Measurements from ENCODE around the gene TCP1. TPM values are rescaled to one million over a fixed set of nuclear protein-coding genes. Genes with fewer than 3 reads are reported as not detected.
"Not testable (repeated sequence)": the region's sequence is repeated elsewhere in the genome, so short reads cannot be mapped to it uniquely, and the experiment has no call there.

Gene TCP1
- total RNA-seq, 1 experiment from 2014 or later = 538 TPM

DNA sequence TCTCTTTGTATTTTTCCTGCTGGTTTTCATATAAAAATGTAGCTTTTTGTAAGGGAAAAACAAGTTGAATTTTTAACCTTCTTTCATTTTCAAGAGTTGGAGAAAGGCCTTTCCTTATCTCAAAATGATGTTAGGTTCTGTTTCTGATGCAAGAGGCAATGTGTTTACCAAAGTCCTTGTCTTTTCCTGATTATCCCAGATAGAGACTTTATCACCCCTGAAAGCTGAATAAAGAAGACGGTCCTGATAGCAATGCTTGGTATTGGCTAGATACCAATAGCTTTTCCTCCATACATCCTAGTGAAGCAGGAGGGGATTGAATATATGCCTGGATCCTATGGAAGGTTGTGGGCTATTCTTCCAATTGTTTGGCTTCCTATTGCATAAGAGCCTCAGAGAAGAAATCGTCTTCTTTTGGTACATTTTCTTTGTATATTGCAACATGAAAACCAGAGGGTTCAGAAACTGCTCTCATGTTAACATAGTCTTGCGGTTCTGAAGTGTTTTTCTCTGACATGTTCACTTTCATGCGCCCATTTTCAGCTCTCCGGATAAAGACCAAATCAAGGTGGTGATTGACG, 16.1 kb upstream of the TCP1 start:
- no peak overlapping the region for H3K4me3 ChIP-seq
- no peaks in the 10 kb centered on the region; the same call in none of the 2 replicates for H3K27me3 ChIP-seq
- H3K36me3 ChIP-seq = no peaks in the 10 kb centered on the region
- no peak for DNase-seq
- no peaks in the 10 kb centered on the region for H3K9me3 ChIP-seq (replicated peaks)
- H3K4me1 ChIP-seq = no peaks in the 10 kb centered on the region
- no peak overlapping the region for H3K27ac ChIP-seq

DNA sequence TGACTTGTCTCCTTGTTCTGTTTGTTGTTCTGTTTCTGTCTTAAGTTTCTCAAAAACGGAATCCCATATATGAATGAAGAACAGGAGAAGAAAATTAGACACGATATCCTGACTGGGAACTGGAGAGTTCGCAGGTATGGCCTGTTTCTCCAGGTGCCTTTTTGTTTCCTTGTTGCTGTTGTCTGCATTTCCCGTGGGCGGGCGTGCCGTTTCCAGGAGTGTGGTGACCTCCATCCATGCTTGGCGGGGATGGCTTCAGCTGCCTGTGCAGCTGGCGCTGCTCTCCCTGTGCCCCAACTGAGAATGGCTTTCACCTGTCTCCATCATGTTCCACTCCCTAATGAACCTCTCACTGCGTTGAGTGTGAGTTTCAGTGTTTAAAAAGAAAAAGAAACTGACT, 15.1 kb upstream of the TCP1 start:
- H3K36me3 ChIP-seq = no peaks in the 10 kb centered on the region
- H3K4me3 ChIP-seq = no peak overlapping the region
- peak in 1 of 2 experiments; percentile 51 for DNase-seq
- no peaks in the 10 kb centered on the region for H3K4me1 ChIP-seq
- H3K9me3 ChIP-seq (replicated peaks) = no peaks in the 10 kb centered on the region
- H3K27me3 ChIP-seq = no peaks in the 10 kb centered on the region; the same call in 1 of the 2 replicates
- H3K27ac ChIP-seq = no peak overlapping the region

DNA sequence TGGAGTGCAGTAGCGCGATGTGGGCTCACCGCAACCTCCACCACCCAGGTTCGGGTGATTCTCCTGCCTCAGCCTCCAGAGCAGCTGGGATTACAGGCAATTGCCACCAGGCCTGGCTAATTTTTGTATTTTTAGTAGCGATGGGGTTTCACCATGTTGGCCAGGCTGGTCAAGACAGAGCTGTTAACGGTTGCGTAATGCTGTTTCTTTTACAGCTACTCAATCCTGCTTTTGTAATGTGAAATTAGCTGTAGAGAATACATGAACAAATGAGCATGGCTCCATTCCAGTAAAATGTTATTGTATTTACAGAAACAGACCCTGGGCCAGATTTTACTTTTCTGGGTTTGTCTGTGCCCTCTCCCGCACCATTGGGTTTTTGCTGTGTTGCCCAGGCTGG, 12.5 kb upstream of the TCP1 start:
- peaks cover 21% of the 10 kb centered on the region for H3K36me3 ChIP-seq
- no peaks in the 10 kb centered on the region for H3K27me3 ChIP-seq
- no peak overlapping the region for H3K4me3 ChIP-seq
- H3K4me1 ChIP-seq = no peaks in the 10 kb centered on the region
- no peak overlapping the region for H3K27ac ChIP-seq
- DNase-seq = no peak
- H3K9me3 ChIP-seq (replicated peaks) = no peaks in the 10 kb centered on the region

DNA sequence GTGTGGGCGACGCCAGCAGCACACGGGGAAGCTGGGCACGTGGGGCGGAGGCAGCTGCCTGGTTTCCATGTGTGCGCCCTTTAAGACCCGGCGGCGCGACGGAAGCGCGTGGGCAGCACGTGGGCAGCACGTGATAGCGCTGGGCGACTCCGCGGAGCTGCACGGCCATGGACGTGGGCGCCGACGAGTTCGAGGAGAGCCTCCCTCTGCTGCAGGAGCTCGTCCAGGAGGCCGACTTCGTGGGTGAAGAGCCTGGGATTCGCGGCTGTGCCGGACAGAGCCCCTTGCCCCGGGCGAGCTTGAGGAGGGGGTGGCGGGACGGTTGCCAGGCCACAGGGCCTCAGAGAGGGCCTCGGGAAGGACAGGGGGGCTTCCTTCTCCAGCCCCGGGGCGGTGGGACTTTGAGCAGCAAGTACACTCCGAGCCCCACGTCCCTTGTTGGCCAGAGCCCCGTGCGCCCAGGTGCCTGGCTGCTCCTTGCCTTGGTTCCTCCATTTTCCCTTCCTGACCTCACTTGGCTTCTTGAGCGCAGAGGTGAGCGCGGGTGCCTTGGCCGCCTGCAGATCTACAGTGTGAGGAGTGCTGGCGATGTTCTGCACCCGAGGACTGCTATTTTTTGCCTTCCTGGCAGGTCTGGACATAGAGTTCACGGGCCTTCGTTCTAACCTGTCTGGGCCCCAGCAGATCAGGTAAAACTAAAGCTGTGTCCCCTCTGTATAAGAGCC, 10.9 kb upstream of the TCP1 start, which contains the start of gene PNLDC1:
TSS of gene PNLDC1 (plus strand) at position 136 of the 725 bp plus-strand sequence. CDS start at position 168, 32 bp downstream.
- no peak within 1 kb of the TSS for H3K4me3 ChIP-seq
- H3K36me3 ChIP-seq = peaks cover 26% of the 10 kb centered on the region
- H3K27ac ChIP-seq = no peak within 1 kb of the TSS
- DNase-seq = no peak
- H3K4me1 ChIP-seq = no peaks in the 10 kb centered on the region
- no peaks in the 10 kb centered on the region for H3K27me3 ChIP-seq
- H3K9me3 ChIP-seq (replicated peaks) = no peaks in the 10 kb centered on the region

DNA sequence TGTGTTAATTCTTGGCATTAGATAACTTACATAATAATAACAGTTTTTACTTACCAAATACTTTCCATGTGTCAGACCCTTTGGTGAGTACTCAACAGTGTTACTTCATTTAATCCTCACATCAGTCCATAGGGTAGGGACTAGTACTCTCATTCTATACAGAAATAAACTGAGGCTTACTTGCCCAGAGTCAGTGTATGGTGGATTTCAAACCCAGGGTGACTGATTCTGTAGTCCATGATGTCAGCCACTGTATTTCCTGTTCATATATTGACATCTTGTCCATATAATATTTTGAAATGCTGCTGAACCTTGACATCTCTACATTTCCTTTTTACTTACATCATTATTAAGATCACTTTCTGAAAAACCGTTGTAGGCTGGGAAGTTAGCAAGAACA, 8.2 kb upstream of the TCP1 start:
- H3K27me3 ChIP-seq = no peaks in the 10 kb centered on the region
- no peaks in the 10 kb centered on the region for H3K4me1 ChIP-seq
- no peak for DNase-seq
- H3K27ac ChIP-seq = no peak overlapping the region
- no peaks in the 10 kb centered on the region for H3K9me3 ChIP-seq (replicated peaks)
- H3K4me3 ChIP-seq = no peak overlapping the region
- peaks cover 35% of the 10 kb centered on the region for H3K36me3 ChIP-seq

DNA sequence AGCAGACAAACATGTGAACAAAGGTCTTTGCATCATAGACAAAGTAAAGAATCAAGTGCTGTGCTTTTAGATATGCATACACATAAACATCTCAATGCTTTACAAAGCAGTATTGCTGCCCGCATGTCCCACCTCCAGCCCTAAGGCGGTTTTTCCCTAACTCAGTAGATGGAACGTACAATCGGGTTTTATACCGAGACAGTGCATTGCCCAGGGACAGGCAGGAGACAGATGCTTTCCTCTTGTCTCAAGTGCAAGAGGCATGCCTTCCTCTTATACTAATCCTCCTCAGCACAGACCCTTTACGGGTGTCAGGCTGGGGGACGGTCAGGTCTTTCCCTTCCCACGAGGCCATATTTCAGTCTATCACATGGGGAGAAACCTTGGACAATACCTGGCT, 5.6 kb upstream of the TCP1 start:
- DNase-seq, H3K4me3 ChIP-seq: not testable (repeated sequence)
- peaks cover 43% of the 10 kb centered on the region for H3K36me3 ChIP-seq

DNA sequence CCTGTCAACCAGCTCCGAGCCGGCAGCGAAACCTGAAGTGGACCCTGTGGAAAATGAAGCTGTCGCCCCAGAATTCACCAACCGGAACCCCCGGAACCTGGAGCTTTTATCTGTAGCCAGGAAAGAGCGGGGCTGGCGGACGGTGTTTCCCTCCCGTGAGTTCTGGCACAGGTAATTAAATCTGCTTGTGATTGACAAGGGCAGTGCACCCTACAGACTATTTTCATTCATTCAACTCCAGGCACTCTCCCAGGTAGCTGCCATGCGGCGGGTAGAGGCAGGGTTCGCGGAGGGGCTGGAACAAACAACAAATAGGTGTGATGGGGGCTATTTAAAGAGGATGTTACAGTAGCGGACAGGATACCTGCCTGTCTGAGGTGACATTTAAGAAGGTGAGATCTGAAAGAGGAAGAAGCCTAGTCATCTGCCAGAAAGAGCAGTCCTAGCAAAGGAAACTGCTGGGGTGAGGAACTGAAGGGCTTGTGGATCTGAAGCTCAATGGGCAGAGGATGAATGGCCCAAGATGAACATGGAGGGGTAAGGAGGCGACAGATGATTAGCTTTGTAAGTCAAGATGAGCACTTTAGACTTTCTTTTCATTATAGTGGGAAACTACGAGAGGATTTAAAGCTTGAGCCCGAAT, 1.7 kb upstream of the TCP1 start:
- no peak for DNase-seq
- Histone ChIP-seq H3K27ac (peak overlapping the region; percentile 77), H3K4me1 (peaks cover 14% of the 10 kb centered on the region), H3K9me3 (replicated peaks) (no peaks in the 10 kb centered on the region), H3K36me3 (peaks cover 39% of the 10 kb centered on the region), H3K4me3 (peak overlapping the region; percentile 83), H3K27me3 (no peaks in the 10 kb centered on the region)

More for the DNA sequence above, 5.6 kb upstream of the TCP1 start:
- H3K27me3 ChIP-seq; H3K9me3 ChIP-seq (replicated peaks); H3K4me1 ChIP-seq; H3K27ac ChIP-seq: not testable (repeated sequence)

DNA sequence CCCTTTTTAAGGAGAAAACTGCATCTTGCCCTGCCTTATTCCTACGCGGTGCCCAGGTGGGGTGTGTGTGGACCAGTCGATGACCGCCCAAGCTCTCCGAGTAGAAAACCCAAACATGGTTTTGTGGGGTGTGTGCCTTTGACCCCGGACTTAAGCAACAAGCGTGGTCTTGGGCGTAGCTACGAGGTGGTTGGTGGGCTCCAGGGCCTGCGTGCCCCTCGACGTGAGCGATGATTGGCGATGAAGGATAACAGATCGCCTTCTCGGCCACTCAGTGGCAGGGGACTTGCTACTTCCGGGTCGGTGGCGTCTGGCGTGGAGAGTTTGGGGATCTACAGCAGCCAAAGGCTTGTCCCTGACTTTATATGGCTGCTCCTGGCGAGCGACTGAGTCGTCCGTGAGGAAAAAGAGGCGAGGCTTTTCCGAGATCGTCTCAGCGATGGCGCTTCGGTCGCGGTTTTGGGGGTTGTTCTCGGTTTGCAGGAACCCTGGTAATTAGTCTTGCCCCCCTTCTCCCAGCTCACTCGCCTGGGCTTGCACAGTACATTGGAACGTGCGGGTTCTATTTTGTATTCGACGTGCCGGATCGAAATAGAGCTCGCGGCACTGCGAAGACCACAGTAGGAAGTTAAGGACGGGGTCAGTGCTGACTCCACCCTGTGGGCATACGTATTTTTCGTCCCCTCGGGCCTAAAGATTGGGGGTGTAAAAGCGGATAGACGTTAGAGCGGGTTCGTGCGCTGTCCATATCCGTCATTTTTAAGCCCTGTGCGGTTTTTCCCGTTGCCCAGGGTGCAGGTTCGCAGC, 950 bp upstream of the TCP1 start, which contains the start of gene MRPL18:
TSS of gene MRPL18 (plus strand) at position 319 of the 807 bp plus-strand sequence. CDS start at position 440, 121 bp downstream.
- Histone ChIP-seq H3K4me1 (peaks cover 14% of the 10 kb centered on the region), H3K27ac (peak within 1 kb of the TSS; percentile 77), H3K9me3 (replicated peaks) (no peaks in the 10 kb centered on the region), H3K4me3 (peak within 1 kb of the TSS; percentile 83), H3K27me3 (no peaks in the 10 kb centered on the region), H3K36me3 (peaks cover 46% of the 10 kb centered on the region)
- DNase-seq = peak; percentile 97 to 99

DNA sequence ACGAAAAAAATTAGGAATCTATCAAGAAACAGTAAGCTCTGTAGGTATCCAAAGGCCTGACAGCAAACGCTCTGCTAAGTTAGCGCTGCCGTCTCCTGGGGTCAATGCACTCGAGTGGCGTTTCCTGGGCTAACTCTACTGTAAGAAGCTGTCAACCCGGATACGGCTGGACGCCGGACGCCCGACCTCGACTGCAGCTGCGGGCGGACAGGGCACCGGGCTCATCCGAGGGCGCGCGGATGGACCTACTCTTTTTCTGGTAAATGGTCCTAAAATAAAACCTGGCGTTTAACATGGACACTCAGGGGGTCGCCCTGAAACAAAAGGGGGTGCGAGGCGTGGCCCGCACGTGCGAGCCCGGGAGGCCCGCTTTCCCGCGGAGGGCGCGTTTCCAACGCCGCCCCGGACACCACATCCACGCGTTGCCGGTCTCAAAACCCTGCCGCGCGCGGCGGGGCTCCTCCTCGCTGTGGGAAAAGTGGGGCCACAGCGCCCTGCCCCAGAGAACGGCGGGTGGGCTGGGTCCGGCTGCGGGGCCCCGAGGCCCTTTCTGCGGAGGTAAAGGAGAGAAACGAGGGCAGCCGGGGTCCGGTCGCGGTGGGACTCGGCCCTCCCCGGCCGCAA, 537 bp downstream of the TCP1 start:
- peak; percentile 39 to 52 for DNase-seq
- peak overlapping the region; percentile 77 for H3K27ac ChIP-seq

DNA sequence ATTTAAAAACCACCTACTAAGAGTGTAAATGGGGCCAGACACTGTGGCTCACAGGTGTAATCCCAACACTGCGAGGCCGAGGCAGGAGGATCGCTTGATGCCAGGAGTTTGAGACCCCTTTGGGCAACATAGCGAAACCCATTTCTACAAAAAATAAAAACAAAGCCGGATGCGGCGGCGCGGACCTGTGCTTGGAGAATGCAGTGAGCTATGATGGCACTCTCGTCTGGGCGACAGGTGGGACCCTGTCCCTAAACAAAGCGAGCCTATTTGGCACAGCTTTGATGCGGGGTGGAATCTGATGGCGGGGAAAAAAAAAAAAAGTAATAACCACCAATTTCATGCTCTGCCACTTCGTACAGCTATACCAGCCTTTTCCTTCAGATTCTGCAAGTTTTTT, 1.1 kb downstream of the TCP1 start:
- Histone ChIP-seq H3K36me3 (peaks cover 57% of the 10 kb centered on the region), H3K4me1 (peaks cover 14% of the 10 kb centered on the region), H3K27me3 (no peaks in the 10 kb centered on the region), H3K9me3 (replicated peaks) (no peaks in the 10 kb centered on the region), H3K27ac (peak overlapping the region; percentile 77), H3K4me3 (peak overlapping the region; percentile 83)
- peak in 1 of 2 experiments; percentile 35 for DNase-seq

More for the DNA sequence above, 537 bp downstream of the TCP1 start:
- no peaks in the 10 kb centered on the region for H3K9me3 ChIP-seq (replicated peaks)
- peaks cover 52% of the 10 kb centered on the region for H3K36me3 ChIP-seq
- peak overlapping the region; percentile 83 for H3K4me3 ChIP-seq
- no peaks in the 10 kb centered on the region for H3K27me3 ChIP-seq
- H3K4me1 ChIP-seq = peaks cover 14% of the 10 kb centered on the region

DNA sequence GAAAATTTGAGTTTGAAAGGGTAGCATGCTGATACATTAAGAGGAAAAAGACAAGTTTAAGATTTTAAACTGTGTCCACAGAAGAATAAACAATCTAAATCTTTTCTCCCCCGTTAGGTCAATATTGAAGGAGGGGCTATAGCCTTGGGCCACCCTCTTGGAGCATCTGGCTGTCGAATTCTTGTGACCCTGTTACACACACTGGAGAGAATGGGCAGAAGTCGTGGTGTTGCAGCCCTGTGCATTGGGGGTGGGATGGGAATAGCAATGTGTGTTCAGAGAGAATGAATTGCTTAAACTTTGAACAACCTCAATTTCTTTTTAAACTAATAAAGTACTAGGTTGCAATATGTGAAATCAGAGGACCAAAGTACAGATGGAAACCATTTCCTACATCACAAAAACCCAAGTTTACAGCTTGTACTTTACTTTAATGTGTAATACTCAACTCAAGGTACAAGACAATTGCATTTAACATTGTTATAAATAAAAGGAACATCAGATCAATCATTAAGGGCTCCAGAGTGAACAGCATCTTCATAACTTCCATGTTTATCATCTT, 10.8 kb downstream of the TCP1 start:
- Histone ChIP-seq H3K4me3 (no peak overlapping the region), H3K36me3 (peaks cover 78% of the 10 kb centered on the region), H3K9me3 (replicated peaks) (no peaks in the 10 kb centered on the region), H3K4me1 (no peaks in the 10 kb centered on the region), H3K27ac (no peak overlapping the region), H3K27me3 (no peaks in the 10 kb centered on the region)
- DNase-seq = no peak

DNA sequence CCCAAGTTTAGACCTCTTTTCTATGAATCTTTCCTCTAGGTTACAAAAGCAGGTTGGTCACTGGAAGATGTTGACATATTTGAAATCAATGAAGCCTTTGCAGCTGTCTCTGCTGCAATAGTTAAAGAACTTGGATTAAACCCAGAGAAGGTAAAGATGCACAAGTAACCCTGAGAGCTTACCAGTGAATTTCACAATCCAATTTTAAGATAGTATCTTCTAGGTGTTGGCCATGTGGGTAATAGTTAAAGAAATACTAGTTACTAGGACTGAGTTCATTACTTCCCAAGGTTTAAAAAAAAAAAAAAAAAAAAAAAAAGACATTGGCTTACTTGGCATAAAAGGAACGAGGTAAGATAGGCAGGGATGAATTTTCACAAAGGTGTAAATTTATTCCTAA, 11.3 kb downstream of the TCP1 start:
- Histone ChIP-seq H3K27me3 (no peaks in the 10 kb centered on the region), H3K36me3 (peaks cover 80% of the 10 kb centered on the region), H3K27ac (no peak overlapping the region), H3K4me3 (no peak overlapping the region), H3K9me3 (replicated peaks) (no peaks in the 10 kb centered on the region), H3K4me1 (no peaks in the 10 kb centered on the region)
- no peak for DNase-seq

DNA sequence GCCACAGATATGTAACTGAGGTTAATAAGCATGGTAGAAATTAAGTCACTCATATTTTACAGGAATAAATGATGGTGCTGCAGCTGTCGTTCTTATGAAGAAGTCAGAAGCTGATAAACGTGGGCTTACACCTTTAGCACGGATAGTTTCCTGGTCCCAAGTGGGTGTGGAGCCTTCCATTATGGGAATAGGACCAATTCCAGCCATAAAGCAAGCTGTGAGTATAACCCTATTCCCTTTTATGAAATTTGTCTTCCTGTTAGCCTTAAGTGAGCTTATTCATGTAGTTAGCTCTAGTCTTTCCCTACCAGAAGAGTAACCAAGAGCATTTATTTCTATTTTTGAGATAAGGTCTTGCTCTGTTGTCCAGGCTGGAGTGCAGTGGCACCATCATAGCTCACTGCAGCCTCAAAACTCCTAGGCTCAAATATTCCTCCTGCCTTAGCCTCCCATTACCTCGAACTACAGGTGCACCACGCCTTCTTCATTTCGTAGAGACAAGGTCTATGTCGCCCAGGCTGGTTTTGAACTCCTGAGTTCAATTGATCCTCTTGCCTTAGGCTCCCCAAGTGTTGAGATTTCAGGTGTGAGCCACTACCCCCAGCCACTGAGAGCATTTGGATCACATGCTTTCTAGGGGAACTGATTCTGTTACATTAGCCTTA, 12.0 kb downstream of the TCP1 start:
- no peak overlapping the region for H3K27ac ChIP-seq
- peaks cover 77% of the 10 kb centered on the region for H3K36me3 ChIP-seq
- DNase-seq = no peak
- H3K9me3 ChIP-seq (replicated peaks) = no peaks in the 10 kb centered on the region
- no peak overlapping the region for H3K4me3 ChIP-seq
- no peaks in the 10 kb centered on the region for H3K4me1 ChIP-seq
- H3K27me3 ChIP-seq = no peaks in the 10 kb centered on the region
